HFFc6 (cell line): ENCODE measurements around the gene IRF9. TPM values are rescaled to one million over a fixed set of nuclear protein-coding genes. Genes with fewer than 3 reads are reported as not detected.

ENCODE experiments used
- DNase-seq: peaks from one replicate; pipeline ENCODE4 v3.0.0-alpha.2; 2018
- H3K27ac Mint-ChIP-seq: 2 replicates; pipeline ENCODE4 v1.8.0; 2020; ENCODE audit warnings: mild to moderate bottlenecking, mixed read lengths
- H3K27me3 Mint-ChIP-seq: 2 replicates; pipeline ENCODE4 v1.8.0; 2021; ENCODE audit warnings: mild to moderate bottlenecking, moderate library complexity, mixed read lengths; ENCODE audit not compliant: insufficient read depth
- H3K36me3 Mint-ChIP-seq: 2 replicates; pipeline ENCODE4 v1.8.0; 2021; ENCODE audit warnings: low read depth, mixed read lengths
- H3K4me1 Mint-ChIP-seq: 2 replicates; pipeline ENCODE4 v1.8.0; 2020; ENCODE audit warnings: low read depth, mixed read lengths
- H3K4me3 Mint-ChIP-seq: 2 replicates; pipeline ENCODE4 v1.8.0; 2020; ENCODE audit warnings: mild to moderate bottlenecking, moderate library complexity, mixed read lengths
- H3K9me3 Mint-ChIP-seq: 2 replicates; pipeline ENCODE4 v1.8.0; 2020; ENCODE audit warnings: mild to moderate bottlenecking, mixed read lengths
- total RNA-seq, 6 experiments: library from RNA; stranded (reverse); fragmentation: NEBNext Ultra II Directional; extraction: Animal tissue kit (Norgen Biotek cat#: 25700); gene quantifications; 2 replicates in 1 of 6; 3 replicates in 5 of 6; pipeline ENCODE4 v1.2.3, GENCODE V29; 2021
- TF ChIP-seq, protein P1 (sequence below): fragments of 200-600 bp; sonication (generic); IDR thresholded peaks from 2 replicates; pipeline ENCODE4 v1.5.0; 2021; ENCODE audit warnings: antibody characterized with exemption, mild to moderate bottlenecking

IRF9 gene
- total RNA-seq, 6 experiments from 2014 or later, result 23.6 to 38.8 (median 32.3) TPM

DNA sequence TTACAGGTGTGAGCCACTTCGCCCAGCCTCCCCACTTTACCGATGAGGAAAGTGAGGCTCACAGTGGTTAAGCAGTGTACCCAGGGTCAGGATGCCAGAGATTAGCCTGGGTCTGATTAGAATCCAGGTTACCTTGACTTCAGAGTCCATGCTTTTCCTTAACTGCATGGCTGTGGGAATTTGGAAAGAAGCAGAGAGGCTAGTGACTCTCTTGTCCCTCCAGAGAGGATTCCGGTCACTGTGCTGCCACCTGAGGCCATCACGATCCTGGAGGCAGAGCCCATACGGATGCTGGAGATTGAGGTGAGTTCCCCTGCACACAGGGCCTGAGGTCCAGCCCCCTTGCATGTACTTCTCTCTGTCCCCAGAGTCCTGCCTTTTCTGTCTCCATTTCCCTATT is 15.5 kb downstream of the IRF9 start:
- Mint-ChIP-seq H3K27ac (no peak overlapping the region), H3K4me3 (no peak overlapping the region), H3K4me1 (peaks cover 16% of the 10 kb centered on the region), H3K36me3 (peaks cover 13% of the 10 kb centered on the region), H3K27me3 (peaks cover 8% of the 10 kb centered on the region), H3K9me3 (no peaks in the 10 kb centered on the region)
- DNase-seq, result no peak
- TF ChIP-seq, protein P1, sequence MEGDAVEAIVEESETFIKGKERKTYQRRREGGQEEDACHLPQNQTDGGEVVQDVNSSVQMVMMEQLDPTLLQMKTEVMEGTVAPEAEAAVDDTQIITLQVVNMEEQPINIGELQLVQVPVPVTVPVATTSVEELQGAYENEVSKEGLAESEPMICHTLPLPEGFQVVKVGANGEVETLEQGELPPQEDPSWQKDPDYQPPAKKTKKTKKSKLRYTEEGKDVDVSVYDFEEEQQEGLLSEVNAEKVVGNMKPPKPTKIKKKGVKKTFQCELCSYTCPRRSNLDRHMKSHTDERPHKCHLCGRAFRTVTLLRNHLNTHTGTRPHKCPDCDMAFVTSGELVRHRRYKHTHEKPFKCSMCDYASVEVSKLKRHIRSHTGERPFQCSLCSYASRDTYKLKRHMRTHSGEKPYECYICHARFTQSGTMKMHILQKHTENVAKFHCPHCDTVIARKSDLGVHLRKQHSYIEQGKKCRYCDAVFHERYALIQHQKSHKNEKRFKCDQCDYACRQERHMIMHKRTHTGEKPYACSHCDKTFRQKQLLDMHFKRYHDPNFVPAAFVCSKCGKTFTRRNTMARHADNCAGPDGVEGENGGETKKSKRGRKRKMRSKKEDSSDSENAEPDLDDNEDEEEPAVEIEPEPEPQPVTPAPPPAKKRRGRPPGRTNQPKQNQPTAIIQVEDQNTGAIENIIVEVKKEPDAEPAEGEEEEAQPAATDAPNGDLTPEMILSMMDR, result no peak

GRCh38 chr14:24177041-24177825 is 16.2 kb downstream of the IRF9 start:
- peaks cover 16% of the 10 kb centered on the region for H3K4me1 Mint-ChIP-seq
- no peak overlapping the region for H3K4me3 Mint-ChIP-seq
- DNase-seq, result no peak

GRCh38 chr14:24177891-24178290 is 16.8 kb downstream of the IRF9 start:
- no peak for DNase-seq
- no peak overlapping the region for H3K4me3 Mint-ChIP-seq
- H3K27ac Mint-ChIP-seq, result no peak overlapping the region
- H3K9me3 Mint-ChIP-seq, result no peaks in the 10 kb centered on the region
- peaks cover 18% of the 10 kb centered on the region for H3K36me3 Mint-ChIP-seq
- H3K4me1 Mint-ChIP-seq, result peaks cover 16% of the 10 kb centered on the region
- TF ChIP-seq, protein P1, result no peak
- peaks cover 9% of the 10 kb centered on the region for H3K27me3 Mint-ChIP-seq

More at GRCh38 chr14:24177041-24177825, 16.2 kb downstream of the IRF9 start:
- H3K27me3 Mint-ChIP-seq, result peaks cover 8% of the 10 kb centered on the region
- H3K36me3 Mint-ChIP-seq, result peaks cover 13% of the 10 kb centered on the region
- TF ChIP-seq, protein P1, result no peak
- no peaks in the 10 kb centered on the region for H3K9me3 Mint-ChIP-seq
- H3K27ac Mint-ChIP-seq, result no peak overlapping the region

- Mint-ChIP-seq H3K36me3 (peaks cover 18% of the 10 kb centered on the region), H3K27me3 (peaks cover 11% of the 10 kb centered on the region), H3K4me1 (peaks cover 16% of the 10 kb centered on the region), H3K4me3 (no peak overlapping the region), H3K9me3 (no peaks in the 10 kb centered on the region), H3K27ac (peak overlapping the region; percentile 11)
- TF ChIP-seq, protein P1, result no peak
- DNase-seq, result no peak
Observed at GRCh38 chr14:24178399-24179178, 17.5 kb downstream of the IRF9 start.

GRCh38 chr14:24179294-24179960 is 18.4 kb downstream of the IRF9 start:
- H3K9me3 Mint-ChIP-seq, result no peaks in the 10 kb centered on the region
- no peak overlapping the region for H3K4me3 Mint-ChIP-seq
- H3K4me1 Mint-ChIP-seq, result peaks cover 16% of the 10 kb centered on the region
- peaks cover 11% of the 10 kb centered on the region for H3K27me3 Mint-ChIP-seq
- H3K36me3 Mint-ChIP-seq, result peaks cover 18% of the 10 kb centered on the region
- TF ChIP-seq, protein P1, result no peak
- DNase-seq, result no peak
- peak overlapping the region; percentile 88 for H3K27ac Mint-ChIP-seq
